HK-2 (cell line): ENCODE measurements around the gene LMNTD1.

Source experiments
- DNase-seq: peaks from one replicate; pipeline ENCODE4 v3.0.0-alpha.2; 2018; ENCODE audit not compliant: unreplicated experiment

Gene LMNTD1

DNA sequence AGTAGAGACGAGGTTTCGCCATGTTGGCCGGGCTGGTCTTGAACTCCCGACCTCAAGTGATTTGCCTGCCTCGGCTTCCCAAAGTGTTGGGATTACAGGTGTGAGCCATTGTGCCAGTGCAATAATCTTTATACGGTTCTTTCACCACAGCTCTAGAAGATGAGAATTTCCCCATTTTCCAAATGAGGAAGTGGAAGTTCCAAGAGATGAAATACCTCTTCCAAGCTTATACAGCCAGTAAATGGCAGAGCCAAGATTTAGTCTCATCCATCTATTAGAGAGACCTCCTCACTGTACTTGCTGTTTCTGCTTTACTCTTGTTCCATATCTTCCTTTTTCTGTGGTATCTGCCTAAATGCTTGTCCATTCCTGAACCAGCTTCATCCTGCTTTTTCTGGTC lies 3.1 kb upstream of the LMNTD1 start:
- no peak for DNase-seq

DNA sequence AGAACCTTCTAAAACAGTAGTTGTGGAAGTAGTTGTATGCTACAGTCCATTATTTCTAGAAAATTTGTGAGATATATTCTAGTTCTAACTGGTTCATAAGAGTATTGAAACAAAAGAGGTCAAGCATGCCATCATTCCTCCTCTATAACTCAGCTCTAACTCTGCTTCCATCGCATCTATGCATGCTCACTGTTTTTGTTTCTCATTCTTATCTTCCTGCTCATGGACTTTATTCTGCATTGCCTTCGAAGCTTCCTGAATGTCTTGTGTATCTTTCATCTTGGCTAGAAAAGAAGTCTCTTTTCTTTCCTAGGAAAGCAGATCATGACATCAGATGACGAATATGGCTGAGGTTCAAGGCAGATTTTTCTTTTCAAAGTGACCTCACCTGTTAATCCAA lies 402 bp downstream of the LMNTD1 start:
- no peak for DNase-seq

DNA sequence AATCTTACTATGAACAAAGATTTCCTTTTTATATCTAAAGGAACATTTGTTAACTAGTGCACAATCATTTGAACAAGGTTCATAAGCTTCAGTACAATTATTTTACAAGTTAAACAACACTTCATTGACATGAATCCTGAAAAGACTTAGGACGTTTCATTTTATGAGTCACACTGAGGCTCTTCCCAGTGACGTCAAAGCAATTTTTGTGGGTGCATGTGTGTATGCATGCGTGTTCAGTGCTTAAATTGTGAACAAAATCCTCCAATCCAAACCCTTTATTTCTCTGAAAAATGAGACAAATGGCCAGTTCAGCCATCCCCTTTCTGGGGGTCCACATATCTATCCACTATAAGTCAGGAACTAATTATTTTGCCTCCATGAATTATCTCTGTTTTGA lies 2.9 kb downstream of the LMNTD1 start:
- DNase-seq: no peak

DNA sequence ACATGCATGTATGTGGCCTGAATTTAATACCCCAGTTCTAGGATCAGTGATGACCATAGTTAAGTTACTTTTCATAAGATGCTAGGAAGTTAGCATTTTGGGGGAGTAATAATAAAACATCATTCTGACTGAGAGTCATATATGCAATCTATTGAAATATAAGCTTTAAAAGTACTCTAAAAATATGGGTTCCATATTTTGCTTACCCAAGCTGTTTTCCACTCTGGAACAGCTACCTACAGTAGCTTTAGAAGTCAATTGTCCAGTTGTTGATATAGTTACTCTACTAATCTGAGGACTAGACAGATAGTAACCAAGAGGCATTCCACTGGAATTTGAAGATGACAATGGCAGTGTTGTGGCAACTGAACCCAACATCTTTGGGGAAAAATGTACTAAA lies 4.0 kb downstream of the LMNTD1 start:
- no peak for DNase-seq

DNA sequence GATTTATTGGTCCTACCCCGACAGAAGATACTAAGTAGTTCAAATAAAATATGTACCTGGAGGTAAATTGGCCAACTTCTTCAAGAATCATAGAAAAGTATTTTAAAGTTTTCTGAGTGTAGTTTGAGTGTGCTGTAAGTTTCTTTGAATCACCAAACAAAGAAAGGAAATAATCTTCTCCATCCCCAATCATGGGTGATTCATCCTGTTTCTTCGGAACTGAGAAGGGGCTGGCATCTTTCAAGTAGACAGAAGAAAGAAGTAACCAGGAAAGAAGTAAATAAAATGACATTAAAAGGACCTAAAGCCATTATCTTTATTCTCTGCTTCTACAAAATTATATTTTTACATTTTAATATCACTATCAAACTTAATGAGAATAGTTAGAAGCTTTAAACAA lies 6.8 kb downstream of the LMNTD1 start:
- DNase-seq: no peak

DNA sequence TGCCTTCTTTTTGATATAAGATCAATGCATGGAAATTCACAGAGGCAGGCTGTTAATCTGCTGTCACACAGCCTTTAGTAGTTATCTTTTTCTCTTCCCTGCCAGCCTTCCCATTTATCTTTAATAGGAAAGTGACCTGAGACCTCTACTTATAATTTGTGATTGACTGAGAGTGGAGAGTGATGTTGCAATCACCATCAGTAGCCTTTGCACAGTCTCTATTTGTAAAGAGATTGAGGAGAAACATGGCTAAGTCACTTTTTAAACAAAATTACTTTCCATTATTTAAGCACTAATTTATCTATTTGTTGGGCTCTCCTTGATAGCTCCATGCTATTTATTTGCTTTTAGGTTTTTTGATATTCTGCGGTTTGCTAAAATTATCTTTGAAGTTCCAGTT lies 19.9 kb downstream of the LMNTD1 start:
- DNase-seq: no peak

DNA sequence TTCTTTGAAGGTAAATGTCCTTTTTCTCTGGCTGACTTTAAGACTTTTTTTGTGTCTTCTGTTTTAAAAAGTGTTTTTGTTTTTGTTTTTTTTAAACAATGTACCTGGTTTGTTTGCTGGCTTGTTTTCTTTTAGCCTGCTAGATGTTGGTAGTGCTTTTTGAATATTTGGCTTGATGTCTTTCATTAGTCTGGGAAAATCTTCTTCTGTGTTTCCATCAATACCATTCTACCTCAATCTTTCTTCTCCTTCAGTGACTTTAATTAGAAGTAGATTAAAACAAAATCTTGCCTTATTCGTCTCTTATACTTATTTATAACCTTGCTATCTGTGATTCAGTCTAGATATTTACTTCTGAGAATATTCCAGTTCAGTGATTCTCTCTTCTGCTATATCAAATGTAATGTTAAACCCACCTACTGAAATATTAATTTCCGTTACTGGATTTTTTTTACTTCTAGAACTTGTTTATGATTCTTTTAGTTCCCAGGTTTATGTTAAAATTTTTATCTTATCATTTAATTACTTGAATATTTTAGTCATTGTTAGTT lies 21.5 kb downstream of the LMNTD1 start:
- DNase-seq: no peak

DNA sequence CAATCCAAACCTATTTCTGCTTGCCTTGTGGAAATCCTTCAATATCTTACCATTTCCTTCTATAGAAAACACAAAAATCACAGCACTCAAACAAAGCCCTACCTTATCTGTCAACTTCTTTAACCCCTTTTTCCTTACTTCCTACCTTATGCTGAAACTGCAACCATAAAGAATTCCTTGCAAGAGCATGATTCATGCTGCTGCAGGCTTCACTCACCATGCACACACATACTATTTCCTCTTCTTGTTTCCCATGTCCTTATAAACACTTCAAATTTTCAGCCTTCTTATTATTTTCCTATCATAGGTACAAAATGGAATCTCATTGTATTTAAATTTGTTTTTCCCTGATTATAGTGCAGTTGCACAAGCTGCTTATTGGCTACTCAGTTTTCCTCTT lies 23.3 kb downstream of the LMNTD1 start:
- no peak for DNase-seq

DNA sequence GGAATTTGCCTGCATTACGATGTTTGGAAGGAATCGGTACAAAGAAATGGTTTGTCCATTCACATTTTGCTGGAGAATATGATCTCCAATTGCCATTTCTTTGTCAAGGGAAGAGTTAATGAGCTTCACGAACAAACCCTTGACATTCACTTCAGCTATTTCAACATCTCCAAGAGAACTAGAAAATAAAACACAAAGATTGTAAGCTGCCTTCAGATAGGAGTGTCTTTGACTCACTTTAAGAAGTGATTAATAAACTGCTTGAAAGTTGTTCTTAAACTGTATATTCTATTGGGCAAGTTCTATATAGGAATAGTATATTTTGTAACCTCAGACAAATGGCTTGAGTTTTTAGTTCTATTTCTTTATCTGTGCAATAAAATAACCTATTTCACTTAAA lies 26.3 kb downstream of the LMNTD1 start:
- DNase-seq: no peak

DNA sequence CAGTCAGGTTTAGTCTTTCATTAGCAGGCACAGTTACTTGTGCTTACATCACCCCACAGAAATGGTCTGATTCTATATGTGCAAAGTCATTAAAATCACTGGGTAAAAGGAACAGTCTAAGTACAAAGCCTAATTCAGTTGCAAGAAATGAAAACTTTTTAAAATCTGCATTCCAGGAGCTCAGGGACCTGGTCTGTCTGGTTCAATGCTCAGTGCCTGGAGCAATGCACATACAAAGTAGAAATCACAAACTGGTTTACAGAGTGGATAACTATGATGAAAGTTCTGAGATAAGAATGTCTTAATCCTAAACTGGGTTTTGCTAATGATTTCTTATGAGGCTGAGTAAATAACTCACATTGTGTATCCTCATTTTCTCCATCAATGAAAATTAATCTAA lies 28.7 kb downstream of the LMNTD1 start:
- DNase-seq: no peak

DNA sequence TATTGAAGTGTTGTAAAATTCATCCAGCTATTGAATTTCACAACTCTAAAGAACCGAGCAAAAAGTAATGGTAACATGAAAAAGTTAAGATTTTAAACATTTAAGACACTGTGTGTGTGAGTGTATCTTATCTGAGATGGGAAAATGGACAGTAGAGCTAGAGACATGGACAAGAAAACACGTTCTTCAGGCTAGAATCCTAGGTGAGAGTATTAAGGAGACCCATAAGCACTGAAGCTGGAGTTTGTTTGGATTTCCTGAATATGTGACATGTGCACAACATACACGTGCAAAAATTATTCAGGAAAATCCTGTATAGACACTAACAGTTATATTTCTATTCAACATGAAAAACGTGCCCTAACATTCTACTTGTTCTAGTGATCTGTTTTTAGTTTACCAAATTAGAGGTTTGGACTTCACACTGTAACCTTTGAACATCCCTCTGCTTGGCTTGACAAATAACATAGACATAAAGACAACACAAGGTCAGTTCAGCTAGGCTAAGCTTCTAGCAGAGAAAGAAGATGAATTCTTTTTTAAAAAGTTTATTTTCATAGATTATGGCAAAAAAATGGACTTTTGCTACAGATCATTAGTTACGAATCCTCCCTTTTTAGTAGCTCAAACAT lies 31.3 kb downstream of the LMNTD1 start:
- no peak for DNase-seq

DNA sequence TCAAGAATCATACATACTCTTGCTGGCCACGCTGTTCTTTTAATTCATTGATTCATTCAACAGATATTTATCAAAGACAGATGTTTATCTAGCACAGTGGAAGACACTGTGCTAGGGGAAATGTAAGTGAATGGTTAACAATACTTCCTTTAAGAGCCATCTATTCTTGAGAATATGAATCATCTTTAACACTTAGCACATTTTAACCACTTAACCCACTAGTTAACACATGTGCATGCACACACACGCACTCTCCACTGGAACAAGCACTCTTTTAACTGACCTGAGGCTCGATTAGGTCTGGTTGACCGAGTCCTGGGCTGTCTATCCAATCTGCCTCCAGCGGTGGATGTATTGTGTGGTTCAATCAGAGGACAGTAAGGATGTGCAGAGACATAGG lies 34.6 kb downstream of the LMNTD1 start:
- peak; percentile 53 for DNase-seq

DNA sequence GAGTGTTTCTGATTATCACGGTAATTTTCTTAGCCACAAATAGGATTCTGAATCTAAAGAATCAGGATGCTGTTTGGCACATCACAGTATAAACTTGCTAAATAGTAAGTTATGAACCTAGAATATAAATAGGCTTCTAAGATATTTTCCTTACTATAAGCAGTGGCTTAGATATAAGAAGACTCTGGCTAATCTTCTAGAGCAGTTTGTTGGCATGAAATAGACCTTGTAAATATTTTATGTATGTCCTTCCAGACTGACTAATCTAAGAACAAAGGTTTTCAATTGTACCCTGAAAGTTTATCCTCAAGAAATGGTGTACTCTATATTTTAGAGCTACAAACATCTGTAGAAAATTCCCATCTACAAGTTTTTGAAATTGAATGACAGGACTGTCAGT lies 48.3 kb downstream of the LMNTD1 start:
- DNase-seq: no peak

DNA sequence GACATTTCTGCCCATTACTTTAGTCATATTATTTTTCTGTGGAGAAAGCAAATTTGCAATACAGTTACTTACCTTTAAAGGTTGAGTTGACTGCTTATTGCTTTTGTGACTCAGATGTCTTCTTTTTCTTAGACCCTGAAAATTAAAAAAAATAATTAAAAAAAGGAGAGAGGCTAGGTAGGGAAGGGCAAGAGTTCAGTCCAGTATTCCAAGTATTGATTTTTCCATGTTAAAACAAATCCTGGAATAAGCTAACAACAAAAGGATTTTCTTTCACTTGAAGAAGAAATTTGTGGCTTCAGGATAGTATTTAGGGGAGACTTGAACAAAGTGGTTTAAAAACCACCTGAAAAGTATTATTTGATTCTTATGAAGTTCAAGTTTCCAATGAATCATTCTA lies 49.4 kb downstream of the LMNTD1 start:
- no peak for DNase-seq

DNA sequence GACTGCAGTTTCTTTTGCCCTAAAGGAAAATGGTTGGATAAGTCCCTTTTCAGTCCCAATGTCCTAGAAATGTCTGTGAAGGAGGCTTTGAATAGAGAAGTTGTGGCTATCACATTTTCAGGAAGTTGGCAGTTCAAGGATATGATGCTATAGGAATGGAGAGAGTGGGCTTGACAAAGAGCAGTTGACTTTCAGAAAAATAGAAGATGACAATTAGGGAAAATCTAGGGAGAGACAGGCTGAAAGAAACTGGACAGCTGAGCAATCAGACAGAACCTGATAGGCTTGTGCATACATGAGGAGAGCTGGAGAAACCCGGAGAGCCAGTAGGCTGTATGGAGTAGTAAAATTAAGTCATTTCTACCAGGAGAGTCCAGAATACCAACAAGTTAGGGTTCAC lies 50.5 kb downstream of the LMNTD1 start:
- no peak for DNase-seq

DNA sequence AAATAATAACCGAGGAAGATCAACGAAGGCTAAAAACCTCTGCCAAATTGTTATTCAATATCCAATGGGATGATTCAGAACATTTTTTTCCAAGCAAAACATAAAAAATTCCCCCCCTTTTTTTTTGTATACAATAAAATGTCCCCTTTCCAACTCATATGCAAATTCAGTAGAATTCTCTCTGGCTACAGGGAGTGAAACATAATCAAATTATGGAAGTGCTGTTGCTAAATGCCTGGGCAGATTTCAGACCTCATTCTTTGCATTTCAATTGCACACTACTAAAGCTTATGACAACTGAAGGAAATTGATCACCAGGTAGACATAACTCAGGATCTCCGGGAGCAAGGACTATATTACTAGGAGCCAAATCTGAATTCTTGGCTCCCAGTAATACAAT lies 51.0 kb downstream of the LMNTD1 start:
- no peak for DNase-seq

DNA sequence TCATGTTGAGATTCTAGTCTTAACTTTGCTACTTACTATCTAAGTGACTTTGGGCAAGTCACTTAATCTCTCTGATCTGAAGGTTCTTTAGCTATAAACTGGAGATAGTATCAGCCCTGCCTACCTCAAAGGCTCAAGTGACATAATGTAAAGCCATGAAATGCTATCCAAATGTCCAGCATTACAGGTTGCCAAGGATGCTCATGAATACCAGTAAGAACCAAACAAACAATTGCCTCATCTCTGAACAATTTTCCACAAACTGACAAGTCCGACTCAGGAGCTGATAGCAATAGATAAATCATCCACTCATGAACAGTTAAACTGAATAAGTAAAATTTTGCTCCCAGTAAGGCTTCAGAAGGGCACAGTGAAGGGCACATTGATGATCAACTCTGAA lies 51.5 kb downstream of the LMNTD1 start:
- DNase-seq: no peak

DNA sequence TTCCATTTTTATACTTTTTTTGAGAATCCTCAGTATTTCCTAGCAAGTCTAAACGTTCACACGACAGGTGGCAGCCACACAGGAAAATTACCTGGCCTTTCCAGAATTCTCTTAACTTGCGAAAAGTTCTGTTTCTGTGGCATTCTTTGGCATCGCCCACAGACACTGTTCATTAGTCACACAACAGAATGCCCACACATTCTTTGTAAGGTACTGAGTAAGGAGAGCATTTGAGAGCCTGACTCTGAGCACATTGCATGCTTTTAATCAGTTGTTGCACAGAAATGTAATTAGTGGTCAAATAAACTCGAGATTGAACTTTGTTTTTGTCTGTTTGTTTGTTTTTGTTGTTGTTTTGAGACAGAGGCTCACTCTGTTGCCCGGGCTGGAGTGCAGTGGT lies 52.4 kb downstream of the LMNTD1 start:
- DNase-seq: no peak

DNA sequence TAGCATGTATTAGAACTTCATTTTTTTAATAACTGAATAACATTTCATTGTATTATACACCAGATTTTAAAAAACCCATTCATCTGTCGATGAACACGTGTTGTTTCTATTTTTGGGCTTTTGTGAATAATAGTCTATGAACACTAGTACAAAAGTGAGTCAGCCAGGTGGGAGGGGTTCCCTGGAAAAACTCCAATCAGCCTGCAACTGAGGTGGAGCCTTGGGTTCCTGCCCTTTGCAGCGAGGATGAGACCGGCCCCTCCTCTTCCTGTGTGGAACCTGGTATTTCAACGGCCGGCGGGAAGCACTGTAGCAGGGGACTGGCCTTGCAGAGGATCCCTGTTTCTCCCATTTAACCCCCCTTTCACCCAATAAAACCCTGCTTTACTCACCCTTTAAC lies 56.1 kb downstream of the LMNTD1 start:
- no peak for DNase-seq

DNA sequence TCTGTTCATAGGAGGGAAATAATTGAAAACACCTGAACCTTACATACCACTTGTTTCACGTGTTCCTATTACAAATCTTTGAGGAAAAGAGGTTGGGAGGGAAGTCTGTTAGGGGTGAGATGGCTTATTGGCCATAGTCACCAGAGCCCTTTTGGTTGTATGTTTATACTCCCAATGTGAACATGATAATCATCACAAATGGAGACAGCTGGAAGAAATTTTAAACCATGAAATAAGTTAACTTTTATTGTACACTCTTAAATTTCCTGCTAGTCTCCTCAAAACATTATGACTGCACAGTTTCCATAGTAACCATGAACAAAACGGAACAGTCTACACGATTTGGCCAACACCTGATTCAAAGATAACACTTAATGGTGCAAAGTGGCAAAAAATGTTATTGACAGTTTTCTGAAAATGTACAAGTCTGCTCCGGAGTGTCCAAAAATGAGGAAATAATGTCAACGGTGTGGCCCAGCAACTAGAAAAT lies 56.9 kb downstream of the LMNTD1 start:
- DNase-seq: no peak

DNA sequence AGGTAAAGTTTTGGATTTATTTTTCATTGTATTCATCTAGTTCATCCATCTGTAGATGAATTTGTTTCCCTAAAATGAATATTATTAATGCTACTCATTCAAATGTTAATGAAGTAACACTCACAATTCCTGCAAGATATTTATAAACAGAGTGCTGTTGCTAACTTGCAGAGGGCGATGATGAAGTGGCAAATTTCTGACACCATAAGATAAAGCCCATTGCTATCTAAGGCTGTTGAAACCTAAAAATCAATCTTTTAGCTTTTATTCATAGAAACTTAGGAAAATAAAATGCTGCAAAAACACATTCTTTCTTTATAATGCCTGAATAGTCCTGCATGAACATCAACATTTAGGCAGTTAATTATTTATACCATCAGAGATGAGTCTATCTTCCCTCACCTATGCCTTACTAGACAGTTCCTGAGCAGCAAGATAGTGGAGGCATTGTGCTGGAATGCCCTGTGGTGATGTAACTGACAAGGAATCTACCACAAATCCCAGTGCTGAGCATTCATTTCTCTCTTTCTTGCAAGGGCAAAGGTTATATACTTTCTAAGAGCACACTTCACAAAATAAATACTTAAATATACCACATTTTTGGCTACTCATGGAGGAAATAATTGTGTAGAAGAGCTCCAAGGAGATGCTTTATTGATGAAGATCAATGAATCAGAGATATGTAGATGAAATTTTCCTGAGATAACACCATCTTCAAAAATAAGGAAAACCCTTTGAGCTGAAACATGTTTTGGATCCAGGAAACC lies 57.6 kb downstream of the LMNTD1 start:
- DNase-seq: peak; percentile 54

DNA sequence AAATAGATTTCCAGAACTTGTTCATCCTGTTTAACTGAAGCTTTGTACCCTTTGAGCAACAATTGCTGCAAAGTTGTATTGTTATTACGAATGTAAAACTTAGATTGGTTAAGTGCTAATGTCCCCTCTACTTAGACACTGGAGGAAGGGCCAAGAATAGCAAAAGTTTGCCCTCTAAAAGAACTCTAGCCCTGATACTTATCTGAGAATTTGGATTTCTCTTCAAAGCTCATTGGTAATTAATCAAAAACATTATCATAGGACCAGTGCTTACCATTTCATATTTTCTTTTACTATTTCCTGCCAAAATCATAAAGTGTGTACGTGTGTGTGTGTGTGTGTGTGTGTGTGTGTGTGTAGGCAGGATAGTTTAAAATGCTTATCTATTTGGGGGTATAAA lies 58.2 kb downstream of the LMNTD1 start:
- no peak for DNase-seq

DNA sequence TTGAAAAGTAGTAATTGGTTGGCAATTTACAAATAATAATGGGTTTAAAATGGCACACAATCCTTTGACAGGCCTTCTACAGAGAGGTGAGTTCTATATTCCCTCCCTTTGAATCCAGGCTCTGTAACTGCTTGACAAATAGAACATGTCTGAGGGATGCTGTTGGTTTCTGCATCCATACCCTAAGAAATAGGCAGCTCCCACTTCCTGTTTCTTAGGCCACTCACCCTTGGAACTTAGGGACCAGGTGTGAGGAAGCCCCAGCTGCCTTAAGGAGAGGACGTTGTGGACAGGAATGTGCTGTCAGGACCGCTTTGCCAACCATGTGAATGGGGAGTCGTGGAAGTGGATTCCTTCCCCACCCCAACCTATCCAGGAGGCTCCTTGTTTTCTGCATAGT lies 59.4 kb downstream of the LMNTD1 start:
- DNase-seq: no peak
